Activated CD4-positive, CD25-positive, alpha-beta regulatory T cell treated with anti-CD3 and anti-CD28 coated beads, Interleukin-2, amount 50 U/mL, for 72 hours (primary cell): ENCODE results near the gene ARRDC1.

ENCODE experiments used
- DNase-seq: peaks from one replicate; pipeline ENCODE4 v3.0.0; 2021

Gene ARRDC1

DNA sequence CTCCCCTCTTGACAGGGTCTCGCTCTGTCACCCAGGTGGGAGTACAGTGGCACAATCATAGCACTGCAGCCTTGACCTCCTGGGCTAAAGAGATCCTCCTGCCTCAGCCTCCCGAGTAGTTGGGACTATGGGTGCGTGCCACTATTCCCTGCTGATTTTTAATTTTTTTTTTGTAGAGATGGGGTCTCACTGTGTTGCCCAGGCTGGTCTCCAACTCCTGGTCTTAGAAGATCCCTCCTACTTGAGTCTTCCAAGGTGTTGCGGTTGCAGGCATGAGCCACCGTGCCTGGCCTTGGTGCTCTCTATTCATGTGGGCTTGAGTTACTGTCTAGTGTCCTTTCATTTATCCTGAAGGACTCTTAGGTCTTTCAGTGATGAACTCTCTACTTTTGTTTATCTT lies 37.4 kb downstream of the ARRDC1 start:
- DNase-seq = no peak

DNA sequence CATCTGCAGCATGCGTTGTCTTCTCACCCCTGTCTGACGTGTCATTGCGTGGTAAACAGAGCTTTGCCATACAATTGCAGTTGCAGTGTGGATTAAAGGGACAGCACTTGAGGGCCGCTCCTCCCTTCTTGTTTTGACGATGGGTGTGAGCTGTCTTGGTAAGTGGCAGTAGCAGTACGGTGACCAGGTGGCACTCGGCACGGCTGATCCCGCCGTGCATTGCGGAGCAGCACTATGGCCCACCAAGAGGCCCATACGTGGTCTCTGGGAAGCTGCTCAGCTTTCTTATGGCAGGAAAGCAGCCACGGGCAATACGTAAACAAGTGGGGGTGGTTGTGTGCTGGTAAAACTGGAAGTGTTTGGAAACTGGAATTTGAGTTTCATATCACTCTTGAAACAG lies 38.4 kb downstream of the ARRDC1 start:
- DNase-seq = no peak

DNA sequence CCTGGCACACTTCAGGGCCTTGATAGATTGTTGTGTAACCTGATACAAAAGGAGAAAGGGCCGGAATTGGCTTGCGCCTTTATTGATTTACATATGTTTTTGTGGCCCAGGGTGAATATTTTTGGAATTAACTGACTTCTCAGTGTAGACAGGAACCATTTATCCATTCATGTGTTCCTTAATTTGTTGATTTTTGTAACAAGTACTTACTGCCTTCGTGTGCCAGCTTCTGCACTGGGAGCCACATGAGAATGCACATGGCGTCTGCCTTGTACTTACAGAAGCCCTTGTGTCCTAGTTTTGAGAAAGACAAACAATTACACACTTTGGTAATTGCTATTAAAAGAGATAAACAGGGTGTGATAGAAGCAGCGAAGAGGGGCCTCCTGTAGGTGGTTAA lies 39.7 kb downstream of the ARRDC1 start:
- DNase-seq = no peak

DNA sequence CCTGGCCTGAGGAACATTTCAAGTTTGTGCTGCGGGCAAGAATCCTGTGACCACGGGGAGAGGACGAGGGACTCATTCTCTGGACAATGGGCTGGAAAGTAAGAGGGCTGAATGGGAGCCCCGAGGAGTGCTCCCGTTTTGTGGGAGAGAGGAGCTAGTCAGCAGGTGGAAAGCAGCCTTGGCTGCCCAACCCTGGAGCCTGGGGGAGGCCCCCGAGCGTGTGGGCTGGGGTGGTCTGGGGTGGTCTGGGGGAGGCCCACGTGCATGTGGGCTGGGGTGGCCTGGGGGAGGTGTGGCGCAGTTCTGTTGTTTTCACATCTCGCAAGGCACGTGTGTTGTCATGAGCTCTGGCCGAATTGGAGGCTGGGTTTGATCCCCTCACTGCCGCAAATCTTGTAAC lies 40.9 kb downstream of the ARRDC1 start:
- no peak for DNase-seq

DNA sequence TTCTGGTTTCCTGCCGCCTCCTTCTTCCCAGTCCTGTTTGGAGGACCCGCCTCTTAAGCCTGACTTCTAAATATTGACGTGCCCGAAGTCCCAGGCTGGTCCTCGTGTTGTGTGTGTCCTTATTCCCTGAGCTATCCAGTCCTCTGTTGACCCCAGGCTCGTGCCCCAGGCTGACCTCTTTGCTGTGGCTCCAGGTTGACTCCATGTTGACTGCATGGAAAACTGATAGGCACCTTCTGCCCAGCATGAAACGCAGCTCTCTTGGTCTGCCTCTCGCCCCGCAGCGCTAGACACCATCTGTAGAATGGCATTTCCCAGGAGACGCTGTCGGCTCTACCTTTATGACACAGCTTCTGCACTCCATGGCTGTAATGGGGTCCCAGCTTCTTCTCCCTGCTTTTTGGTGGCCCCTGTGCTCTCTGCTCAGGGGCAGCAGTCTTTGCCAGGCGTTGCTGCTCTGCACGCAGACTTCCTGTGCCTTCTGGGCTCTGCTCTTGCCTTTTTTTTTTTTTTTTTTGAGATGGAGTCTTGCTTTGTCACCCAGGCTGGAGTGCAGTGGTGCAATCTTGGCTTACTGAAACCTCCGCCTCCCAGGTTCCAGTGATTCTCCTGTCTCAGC lies 41.7 kb downstream of the ARRDC1 start:
- no peak for DNase-seq

DNA sequence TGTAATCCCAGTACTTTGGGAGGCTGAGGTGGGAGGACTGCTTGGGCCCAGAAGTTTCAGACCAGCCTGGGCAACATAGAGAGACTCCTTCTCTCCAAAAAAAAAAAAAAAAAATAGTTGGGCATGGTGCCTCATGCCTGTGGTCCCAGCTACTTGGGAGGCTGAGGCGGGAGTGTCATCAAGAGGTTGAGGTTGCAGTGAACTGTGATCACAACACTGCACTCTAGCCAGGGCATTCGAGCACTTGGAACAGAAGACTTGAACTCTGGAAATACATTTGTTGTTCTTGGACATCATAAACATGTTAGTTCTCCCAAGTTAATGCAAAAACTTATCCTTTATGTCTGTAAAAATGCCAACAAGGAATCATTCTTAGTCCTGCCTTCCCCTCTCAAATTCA lies 42.9 kb downstream of the ARRDC1 start:
- no peak for DNase-seq

DNA sequence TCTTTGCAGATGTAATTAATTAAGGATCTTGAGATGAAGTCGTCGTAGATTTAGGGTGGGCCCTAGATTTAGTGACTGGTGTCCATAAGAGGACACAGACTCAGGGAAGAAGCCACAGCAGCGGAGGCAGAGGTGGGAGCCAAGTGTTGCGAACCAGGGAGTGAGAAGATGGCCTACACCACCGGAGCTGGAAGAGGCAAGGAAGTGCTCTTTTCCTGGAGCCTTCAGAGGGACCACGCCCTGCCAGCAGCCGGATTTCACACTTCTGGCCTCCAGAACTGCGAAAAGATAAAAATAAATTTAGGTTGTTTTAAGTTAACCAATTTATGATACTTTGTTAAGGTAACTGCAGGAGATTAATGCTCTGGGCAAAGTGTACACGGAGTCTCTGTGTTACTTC lies 44.1 kb downstream of the ARRDC1 start:
- DNase-seq = no peak

DNA sequence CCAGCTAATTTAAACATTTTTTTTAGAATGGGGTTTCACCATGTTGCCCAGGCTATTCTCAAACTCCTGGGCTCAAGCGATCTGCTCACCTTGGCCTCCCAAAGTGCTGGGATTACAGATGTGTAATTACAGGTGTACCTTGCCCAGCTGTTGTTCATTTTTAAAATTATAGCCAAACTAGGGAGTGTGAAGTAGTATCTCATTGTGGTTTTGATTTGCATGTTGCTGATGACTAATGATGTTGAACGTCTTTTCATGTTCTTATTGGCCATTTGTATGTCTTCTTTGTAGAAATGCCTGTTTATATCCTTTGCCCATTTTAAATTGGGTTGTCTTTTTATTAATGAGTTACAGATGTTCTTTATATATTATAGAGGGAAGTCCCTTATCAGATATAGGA lies 44.8 kb downstream of the ARRDC1 start:
- no peak for DNase-seq

DNA sequence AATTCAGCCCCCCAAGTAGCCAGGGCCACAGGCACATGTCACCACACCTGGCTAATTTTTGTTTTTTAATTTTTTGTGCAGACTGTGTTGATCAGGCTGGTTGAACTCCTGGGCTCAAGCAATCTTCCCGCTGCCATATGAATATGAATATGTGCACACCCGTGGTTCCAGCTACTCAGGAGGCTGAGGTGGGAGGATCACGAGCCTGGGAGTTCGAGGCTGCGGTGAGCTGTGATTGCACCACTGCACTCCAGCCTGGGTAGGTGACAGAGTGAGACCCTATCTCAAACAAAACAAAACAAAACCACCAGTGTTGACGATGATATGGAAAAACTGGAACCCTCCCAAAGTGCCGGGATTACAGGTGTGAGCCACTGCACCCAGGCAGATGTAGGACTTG lies 45.3 kb downstream of the ARRDC1 start:
- no peak for DNase-seq

DNA sequence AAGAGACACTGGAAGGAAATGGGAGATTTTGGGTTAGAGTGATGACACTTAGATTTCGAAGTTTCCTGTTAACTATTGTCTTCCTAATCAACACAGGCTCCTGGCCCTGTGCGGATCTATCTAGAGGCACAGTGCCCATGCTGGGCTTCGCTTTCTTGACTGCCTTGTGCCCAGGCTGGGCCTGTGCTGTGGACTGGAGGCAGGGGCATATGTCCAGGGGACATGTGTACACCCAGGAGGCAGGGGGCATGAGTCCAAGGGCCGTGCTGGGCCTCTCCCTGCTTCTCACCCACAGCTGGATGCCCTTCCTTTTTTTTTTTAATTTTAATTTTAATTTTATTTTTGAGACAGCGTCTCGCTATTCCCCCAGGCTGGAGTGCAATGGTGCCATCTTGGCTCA lies 50.9 kb downstream of the ARRDC1 start:
- no peak for DNase-seq

DNA sequence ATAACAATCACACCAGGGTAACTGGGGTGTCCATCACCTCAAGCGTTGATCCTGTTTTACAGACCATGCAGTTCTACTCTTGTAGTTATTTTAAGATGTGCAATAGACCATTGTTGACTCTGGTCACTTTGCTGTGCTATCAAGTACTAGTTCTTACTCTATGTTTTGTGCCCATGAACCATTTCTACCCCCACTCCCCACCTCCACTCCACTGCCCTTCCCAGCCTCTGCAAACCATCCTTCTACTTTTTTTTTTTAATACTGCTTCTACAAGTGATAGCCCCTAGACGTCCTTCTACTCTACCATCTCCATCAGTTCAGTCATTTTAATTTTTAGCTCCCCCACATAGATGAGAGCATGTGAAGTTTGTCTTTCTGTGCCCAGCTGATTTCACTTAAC lies 52.1 kb downstream of the ARRDC1 start:
- no peak for DNase-seq

DNA sequence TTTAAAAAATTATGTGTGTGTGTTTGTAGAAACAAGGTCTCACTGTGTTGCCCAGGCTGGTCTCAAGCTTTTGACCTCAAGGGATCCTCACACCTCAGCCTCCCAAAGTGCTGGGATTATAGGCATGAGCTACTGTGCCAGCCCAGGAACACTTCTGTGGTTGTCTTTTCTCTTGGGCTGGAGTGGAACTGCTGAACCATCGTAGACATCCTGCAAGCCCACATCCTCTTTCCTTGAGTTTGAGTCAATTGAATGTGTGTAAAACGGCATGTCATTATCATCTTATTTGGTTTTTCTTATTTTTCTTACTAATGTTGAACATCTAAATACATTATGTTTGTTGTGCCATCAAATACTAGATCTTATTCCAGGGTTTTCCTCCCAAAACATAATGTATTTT lies 53.3 kb downstream of the ARRDC1 start:
- DNase-seq = no peak

DNA sequence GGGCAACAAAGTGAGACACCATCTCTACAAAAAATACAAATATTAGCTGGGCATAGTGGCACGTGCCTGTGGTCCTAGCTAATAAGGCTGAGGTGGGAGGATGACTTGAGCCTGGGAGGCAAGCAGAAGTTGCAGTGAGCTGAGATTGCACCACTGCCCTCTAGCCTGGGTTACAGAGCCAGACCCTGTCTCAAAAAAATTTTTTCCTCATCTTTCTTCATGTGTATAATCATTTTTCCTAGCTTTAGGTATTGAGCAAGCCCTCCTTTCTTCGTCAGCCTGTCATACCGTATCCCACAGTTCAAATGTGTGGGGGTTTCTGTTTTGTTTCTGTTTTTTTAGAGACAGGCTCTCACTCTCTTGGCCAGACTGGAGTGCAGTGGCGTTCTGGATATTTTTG lies 54.7 kb downstream of the ARRDC1 start:
- no peak for DNase-seq

DNA sequence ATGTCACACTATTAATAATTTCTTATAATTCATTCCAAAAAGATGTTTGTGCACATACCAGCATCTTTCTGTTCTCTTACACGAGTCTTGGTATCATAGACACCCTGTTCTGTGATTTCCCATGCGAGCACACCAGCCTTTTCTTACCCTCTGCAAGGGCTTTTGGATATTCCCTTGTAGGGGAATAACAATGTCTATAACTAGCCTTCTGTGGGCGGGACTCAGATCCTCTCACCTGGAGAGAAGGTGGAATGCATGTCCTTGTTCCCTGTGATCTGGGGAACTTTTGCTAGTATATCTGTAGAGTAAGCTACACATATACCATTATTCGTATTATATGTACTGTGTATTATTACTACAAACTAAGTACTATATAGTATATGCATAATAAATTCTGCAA lies 58.1 kb downstream of the ARRDC1 start:
- DNase-seq = no peak

DNA sequence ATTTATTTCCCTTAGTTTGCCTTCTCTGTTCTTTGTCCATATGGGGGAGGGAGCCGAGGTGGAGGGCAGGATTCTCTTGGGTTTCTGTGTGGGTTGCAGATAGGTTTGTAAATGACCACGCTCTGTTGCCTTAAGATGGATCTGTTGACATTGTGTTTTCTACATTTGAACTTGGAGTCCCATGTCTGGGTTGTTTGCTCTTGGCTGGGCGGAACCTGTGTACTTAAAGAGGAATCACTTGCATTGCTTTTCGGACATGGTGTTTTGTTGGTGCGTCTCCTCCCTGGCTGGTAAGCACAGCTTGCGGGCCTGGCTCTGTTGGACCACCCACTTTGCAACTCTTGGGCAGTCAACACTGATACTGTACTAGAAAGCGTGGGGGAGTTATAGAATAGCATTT lies 59.2 kb downstream of the ARRDC1 start:
- no peak for DNase-seq
